ENCODE data around the gene PSMB3.

PSMB3 gene

GRCh38 chr17:38733982-38734973 is 18.3 kb upstream of the PSMB3 start:
- no peak for DNase-seq (ENCODE audit: low read depth)

GRCh38 chr17:38735161-38735997 is 17.2 kb upstream of the PSMB3 start:
- DNase-seq (ENCODE audit: low read depth), result peak; percentile 71

- DNase-seq (ENCODE audit: low read depth), result no peak
Observed at GRCh38 chr17:38738007-38738662, 14.4 kb upstream of the PSMB3 start.

GRCh38 chr17:38738686-38739085 is 13.9 kb upstream of the PSMB3 start:
- DNase-seq (ENCODE audit: low read depth), result no peak

- DNase-seq (ENCODE audit: low read depth), result no peak
Observed at GRCh38 chr17:38739305-38739704, 13.2 kb upstream of the PSMB3 start.

GRCh38 chr17:38740044-38740443 is 12.5 kb upstream of the PSMB3 start:
- no peak for DNase-seq (ENCODE audit: low read depth)

- no peak for DNase-seq (ENCODE audit: low read depth)
Observed at GRCh38 chr17:38740806-38741205, 11.7 kb upstream of the PSMB3 start.

- no peak for DNase-seq (ENCODE audit: low read depth)
Observed at GRCh38 chr17:38741461-38741860, 11.1 kb upstream of the PSMB3 start.

- no peak for DNase-seq (ENCODE audit: low read depth)
Observed at GRCh38 chr17:38741921-38742410, 10.6 kb upstream of the PSMB3 start.

GRCh38 chr17:38742411-38743308 is 9.9 kb upstream of the PSMB3 start:
- no peak for DNase-seq (ENCODE audit: low read depth)

- no peak for DNase-seq (ENCODE audit: low read depth)
Observed at GRCh38 chr17:38743556-38744171, 8.9 kb upstream of the PSMB3 start.

- no peak for DNase-seq (ENCODE audit: low read depth)
Observed at GRCh38 chr17:38745545-38745944, 7.0 kb upstream of the PSMB3 start.

GRCh38 chr17:38746004-38746848 is 6.3 kb upstream of the PSMB3 start:
- no peak for DNase-seq (ENCODE audit: low read depth)

- DNase-seq (ENCODE audit: low read depth), result no peak
Observed at GRCh38 chr17:38746849-38747462, 5.6 kb upstream of the PSMB3 start.

GRCh38 chr17:38747463-38748148 is 4.9 kb upstream of the PSMB3 start:
- DNase-seq (ENCODE audit: low read depth), result no peak

- no peak for DNase-seq (ENCODE audit: low read depth)
Observed at GRCh38 chr17:38748149-38748891, 4.2 kb upstream of the PSMB3 start, which contains the start of gene PCGF2. Gene PCGF2 (minus strand): TSS chr17:38748336. CDS start chr17:38740402, 7,934 bp downstream.

GRCh38 chr17:38748892-38749222 is 3.7 kb upstream of the PSMB3 start:
- DNase-seq (ENCODE audit: low read depth), result no peak

Data from stimulated activated CD8-positive, alpha-beta memory T cell treated with anti-CD3 and anti-CD28 coated beads, Interleukin-15, amount 100 ng/mL, for 24 hours (primary cell).